HCT116 (cell line): ENCODE measurements around the gene WIF1. TPM values are rescaled to one million over a fixed set of nuclear protein-coding genes. Genes with fewer than 3 reads are reported as not detected.

ENCODE experiments used
- ATAC-seq: fragments of 200-7000 bp; cut with Tn5 transposase; 2 replicates; pipeline ENCODE4 v1.9.1; 2020; ENCODE audit warnings: mild to moderate bottlenecking, moderate library complexity
- BruUV-seq: library from RNA; stranded (reverse); fragments of 400-500 nt; replicated peaks from 2 replicates; lab custom pipeline; 2021; lab: Mats Ljungman, UMichigan
- CTCF ChIA-PET: fragments of 300-600 bp; sonication (Branson Sonifier 250); formaldehyde crosslinking; loops from one replicate; lab custom pipeline; 2021; ENCODE audit warnings: antibody characterized with exemption; lab: Charles Lee
- POLR2A ChIA-PET: fragments of 300-600, 350-600 bp; sonication (Branson Sonifier 250); formaldehyde crosslinking; loops from one replicate; lab custom pipeline; 2021; ENCODE audit warnings: antibody characterized with exemption; lab: Charles Lee
- RAD21 ChIA-PET, 2 experiments: fragments of 300-600 bp; sonication (Branson Sonifier 250); formaldehyde crosslinking; loops; one replicate each; lab custom pipeline; 2023; ENCODE audit warnings: low total read pairs in 2 of 2; ENCODE audit not compliant: uncharacterized antibody in 2 of 2, unreplicated experiment in 2 of 2, low non-redundant PET in 1 of 2; lab: Charles Lee
- DNase-seq: peaks from one replicate; pipeline ENCODE4 v3.0.0-alpha.2; 2010; ENCODE audit warnings: low read depth, low spot score
- H2AFZ ChIP-seq: fragments of 200-600 bp; shearing (Covaris generic), sonication (generic); 2 replicates; pipeline ENCODE4 v1.6.1; 2017; ENCODE audit warnings: low read depth, mixed run types, mixed read lengths, antibody characterized with exemption, low read length; ENCODE audit not compliant: poor library complexity, severe bottlenecking
- H3K27ac ChIP-seq: 2 replicates; pipeline ENCODE4 v1.5.1; 2012; ENCODE audit warnings: low read depth, low read length
- H3K27me3 ChIP-seq: fragments of 200-600 bp; sonication (generic); 2 replicates; pipeline ENCODE4 v1.6.1; 2016; ENCODE audit warnings: mixed run types, low read length, mixed read lengths; ENCODE audit not compliant: insufficient read depth
- H3K36me3 ChIP-seq, 2 experiments: fragments of 200-500 bp in 1 of 2; fragments of 200-600 bp in 1 of 2; sonication (Bioruptor generic) in 1 of 2; sonication (generic) in 1 of 2; 2 replicates each; pipeline versions ENCODE4 v1.5.1 to v1.6.1; 2014 to 2016; ENCODE audit warnings: low read length in 2 of 2, inconsistent platforms in 1 of 2, mixed read lengths in 1 of 2, mixed run types in 1 of 2; ENCODE audit not compliant: insufficient read depth in 2 of 2, control insufficient read depth in 1 of 2
- H3K4me1 ChIP-seq, 2 experiments: fragments of 200-600 bp in 1 of 2; sonication (generic) in 1 of 2; 2 replicates each; pipeline versions ENCODE4 v1.5.1 to v1.6.1; 2012 to 2017; ENCODE audit warnings: low read length in 2 of 2, inconsistent platforms in 1 of 2, mild to moderate bottlenecking in 1 of 2, mixed read lengths in 1 of 2, mixed run types in 1 of 2, moderate library complexity in 1 of 2; ENCODE audit not compliant: insufficient read depth in 2 of 2, control insufficient read depth in 1 of 2
- H3K4me2 ChIP-seq: fragments of 200-600 bp; sonication (generic); 2 replicates; pipeline ENCODE4 v1.6.1; 2017; ENCODE audit warnings: mixed run types, low read length, mixed read lengths
- H3K4me3 ChIP-seq, 2 experiments: fragments of 200-600 bp in 1 of 2; sonication (generic) in 1 of 2; replicated peaks in 1 of 2; 2 replicates each; pipeline ENCODE4 v1.5.1; 2011 to 2016; ENCODE audit warnings: low read length in 2 of 2, control low read depth in 1 of 2, low read depth in 1 of 2, mild to moderate bottlenecking in 1 of 2, mixed read lengths in 1 of 2, mixed run types in 1 of 2
- H3K79me2 ChIP-seq: fragments of 200-600 bp; sonication (generic); 2 replicates; pipeline ENCODE4 v1.6.1; 2017; ENCODE audit warnings: mild to moderate bottlenecking, mixed run types, low read length, moderate library complexity, mixed read lengths; ENCODE audit not compliant: insufficient read depth
- H3K9ac ChIP-seq: fragments of 200-600 bp; sonication (generic); 2 replicates; pipeline ENCODE4 v1.6.1; 2016; ENCODE audit warnings: low read length, mixed read lengths
- H3K9me2 ChIP-seq: fragments of 200-600 bp; sonication (generic), shearing (Covaris generic); 2 replicates; pipeline ENCODE4 v1.6.1; 2017; ENCODE audit warnings: mixed run types, mild to moderate bottlenecking, moderate library complexity; ENCODE audit not compliant: insufficient read depth
- H3K9me3 ChIP-seq, 2 experiments: fragments of 200-500 bp in 1 of 2; fragments of 200-600 bp in 1 of 2; sonication (Bioruptor generic) in 1 of 2; sonication (generic) in 1 of 2; 2 replicates each; pipeline ENCODE4 v1.6.1; 2014 to 2017; ENCODE audit warnings: low read length in 2 of 2, mixed read lengths in 2 of 2, inconsistent platforms in 1 of 2, low read depth in 1 of 2, mild to moderate bottlenecking in 1 of 2, mixed run types in 1 of 2, moderate library complexity in 1 of 2; ENCODE audit not compliant: control insufficient read depth in 1 of 2, insufficient read depth in 1 of 2
- H4K20me1 ChIP-seq: fragments of 200-600 bp; sonication (generic), shearing (Covaris generic); 2 replicates; pipeline ENCODE4 v1.6.1; 2017; ENCODE audit warnings: mixed run types, mild to moderate bottlenecking, moderate library complexity; ENCODE audit not compliant: insufficient read depth
- CEBPB ChIP-seq: IDR thresholded peaks from 2 replicates; pipeline ENCODE4 v1.6.1; 2012; ENCODE audit warnings: low read depth
- EGR1 ChIP-seq: IDR thresholded peaks from 2 replicates; pipeline ENCODE4 v1.6.1; 2012; ENCODE audit warnings: low read depth
- EZH2 ChIP-seq: fragments of 200-600 bp; sonication (generic); IDR thresholded peaks from 2 replicates; pipeline ENCODE4 v1.6.1; 2017; ENCODE audit warnings: antibody characterized with exemption, mixed run types
- FOSL1 ChIP-seq: IDR thresholded peaks from 2 replicates; pipeline ENCODE4 v1.6.1; 2012; ENCODE audit warnings: low read depth
- JUND ChIP-seq: IDR thresholded peaks from 2 replicates; pipeline ENCODE4 v1.6.1; 2012
- POLR2A ChIP-seq: IDR thresholded peaks from 2 replicates; pipeline ENCODE4 v1.7.0; 2011; ENCODE audit warnings: borderline replicate concordance; ENCODE audit not compliant: insufficient read depth, insufficient read length; ENCODE audit errors: extremely low read depth
- RAD21 ChIP-seq: IDR thresholded peaks from 2 replicates; pipeline ENCODE4 v1.6.1; 2012; ENCODE audit warnings: low read depth, mild to moderate bottlenecking
- SP1 ChIP-seq: IDR thresholded peaks from 2 replicates; pipeline ENCODE4 v1.6.1; 2012; ENCODE audit warnings: low read depth
- SRF ChIP-seq: IDR thresholded peaks from 2 replicates; pipeline ENCODE4 v1.6.1; 2012; ENCODE audit warnings: low read depth
- YY1 ChIP-seq: IDR thresholded peaks from 2 replicates; pipeline ENCODE4 v1.6.1; 2011; ENCODE audit warnings: low read length, low read depth, moderate library complexity, mild to moderate bottlenecking; ENCODE audit not compliant: insufficient replicate concordance; ENCODE audit errors: extremely low read depth
- ZFX ChIP-seq: fragments of 450-650 bp; IDR thresholded peaks from 2 replicates; pipeline ENCODE4 v1.6.1; 2017
- ZNF274 ChIP-seq: fragments of 200-500 bp; sonication (Bioruptor generic); IDR thresholded peaks from 2 replicates; pipeline ENCODE4 v1.6.1; 2014; ENCODE audit warnings: mild to moderate bottlenecking, low read depth, low read length, inconsistent platforms
- intact Hi-C: fragments of 100-400 bp; cut with micrococcal nuclease; formaldehyde crosslinking; loops from 2 replicates; pipeline ENCODE4 v1.10.0; 2022
- total RNA-seq: library from RNA; stranded (reverse); gene quantifications from one replicate; pipeline ENCODE4 v1.2.1, GENCODE V29; 2021; ENCODE audit not compliant: unreplicated experiment
- TF ChIP-seq, protein P1 (sequence below): IDR thresholded peaks from 2 replicates; pipeline ENCODE4 v1.6.1; 2011; ENCODE audit warnings: mild to moderate bottlenecking, low read length, moderate library complexity; ENCODE audit not compliant: insufficient replicate concordance; ENCODE audit errors: extremely low read depth
- TF ChIP-seq, protein P2 (sequence below): IDR thresholded peaks from 2 replicates; pipeline ENCODE4 v1.6.1; 2012
- TF ChIP-seq, protein P3 (sequence below), 3 experiments: fragments of 200-600 bp in 1 of 3; sonication (generic) in 1 of 3; IDR thresholded peaks in 2 of 3; conservative IDR thresholded peaks in 1 of 3; 2 replicates each; pipeline ENCODE4 v1.5.1; 2012 to 2017; ENCODE audit warnings: low read depth in 2 of 3, low read length in 2 of 3, antibody characterized with exemption in 1 of 3, borderline replicate concordance in 1 of 3, control low read depth in 1 of 3, mild to moderate bottlenecking in 1 of 3, mixed read lengths in 1 of 3, mixed run types in 1 of 3, moderate library complexity in 1 of 3; ENCODE audit not compliant: insufficient read depth in 1 of 3

The WIF1 gene
- total RNA-seq, 1 experiment from 2014 or later = not detected

DNA sequence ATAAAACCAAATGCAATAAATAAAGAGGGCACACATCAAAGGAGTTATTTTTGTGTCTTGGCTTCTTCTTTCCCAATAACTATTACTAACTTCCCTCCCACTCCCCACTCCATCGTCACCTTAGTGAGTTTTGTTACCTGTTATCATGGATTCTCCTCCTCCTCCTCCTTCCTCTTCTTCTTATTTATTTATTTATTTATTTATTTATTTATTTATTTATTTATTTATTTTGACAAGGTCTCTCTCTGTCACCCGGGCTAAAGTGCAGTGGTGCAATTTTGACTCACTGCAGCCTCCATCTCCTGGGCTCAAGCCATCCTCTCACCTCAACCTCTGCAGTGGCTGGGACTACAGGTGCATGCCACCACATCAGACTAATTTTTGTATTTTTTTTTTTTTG lies 26.4 kb downstream of the WIF1 start:
- POLR2A ChIA-PET = no interaction called here
- no peak for TF ChIP-seq ZFX
- TF ChIP-seq, all 23 proteins: peak for 0

DNA sequence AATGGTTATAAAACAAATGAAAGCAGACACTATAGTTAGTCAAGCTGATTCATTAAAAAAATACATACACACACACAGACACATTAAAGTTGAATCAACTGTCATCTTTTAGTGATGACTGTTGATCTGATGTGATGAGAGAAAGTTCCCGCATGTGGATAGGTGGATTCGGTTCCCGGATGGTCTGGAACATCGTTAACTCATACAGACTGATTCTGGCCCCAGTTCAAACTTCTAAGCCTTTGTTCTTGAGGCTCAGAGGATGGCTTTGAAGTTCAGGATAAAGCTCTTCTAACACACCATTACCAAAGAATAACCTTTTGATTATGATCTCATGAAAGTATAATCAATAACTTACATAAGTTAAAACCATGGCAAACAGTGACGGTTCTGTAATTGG lies 27.5 kb downstream of the WIF1 start:
- Histone ChIP-seq H3K9ac (no peak overlapping the region), H3K36me3 (no peaks in the 10 kb centered on the region), H3K9me3 (no peaks in the 10 kb centered on the region), H3K27ac (no peak overlapping the region), H3K4me2 (no peak overlapping the region), H3K4me1 (no peaks in the 10 kb centered on the region), H3K4me3 (no peak overlapping the region), H3K27me3 (peaks cover 45% of the 10 kb centered on the region), H3K79me2 (no peaks in the 10 kb centered on the region), H2AFZ (no peak overlapping the region), H3K9me2 (no peaks in the 10 kb centered on the region), H4K20me1 (no peaks in the 10 kb centered on the region)
- POLR2A ChIA-PET = interaction anchor here (1.3 kb wide), 1 partner anchor 13 kb away, joined by 3 read pairs; no protein-coding TSS in a partner anchor
- BruUV-seq = no TSS peak
- DNase-seq = no peak
- intact Hi-C loops = no loop called here
- CTCF ChIA-PET = no interaction called here
- ATAC-seq = no peak
- RAD21 ChIA-PET = no interaction called here
- TF ChIP-seq, protein P1, sequence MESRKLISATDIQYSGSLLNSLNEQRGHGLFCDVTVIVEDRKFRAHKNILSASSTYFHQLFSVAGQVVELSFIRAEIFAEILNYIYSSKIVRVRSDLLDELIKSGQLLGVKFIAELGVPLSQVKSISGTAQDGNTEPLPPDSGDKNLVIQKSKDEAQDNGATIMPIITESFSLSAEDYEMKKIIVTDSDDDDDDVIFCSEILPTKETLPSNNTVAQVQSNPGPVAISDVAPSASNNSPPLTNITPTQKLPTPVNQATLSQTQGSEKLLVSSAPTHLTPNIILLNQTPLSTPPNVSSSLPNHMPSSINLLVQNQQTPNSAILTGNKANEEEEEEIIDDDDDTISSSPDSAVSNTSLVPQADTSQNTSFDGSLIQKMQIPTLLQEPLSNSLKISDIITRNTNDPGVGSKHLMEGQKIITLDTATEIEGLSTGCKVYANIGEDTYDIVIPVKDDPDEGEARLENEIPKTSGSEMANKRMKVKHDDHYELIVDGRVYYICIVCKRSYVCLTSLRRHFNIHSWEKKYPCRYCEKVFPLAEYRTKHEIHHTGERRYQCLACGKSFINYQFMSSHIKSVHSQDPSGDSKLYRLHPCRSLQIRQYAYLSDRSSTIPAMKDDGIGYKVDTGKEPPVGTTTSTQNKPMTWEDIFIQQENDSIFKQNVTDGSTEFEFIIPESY = no peak
- TF ChIP-seq EZH2 (no peak), SRF (no peak), YY1 (no peak), CEBPB (no peak), JUND (no peak), ZNF274 (no peak), ZFX (no peak), SP1 (no peak), RAD21 (no peak), EGR1 (no peak), POLR2A (no peak), FOSL1 (no peak)
- TF ChIP-seq, protein P2, sequence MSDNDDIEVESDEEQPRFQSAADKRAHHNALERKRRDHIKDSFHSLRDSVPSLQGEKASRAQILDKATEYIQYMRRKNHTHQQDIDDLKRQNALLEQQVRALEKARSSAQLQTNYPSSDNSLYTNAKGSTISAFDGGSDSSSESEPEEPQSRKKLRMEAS = no peak
- TF ChIP-seq, protein P3, sequence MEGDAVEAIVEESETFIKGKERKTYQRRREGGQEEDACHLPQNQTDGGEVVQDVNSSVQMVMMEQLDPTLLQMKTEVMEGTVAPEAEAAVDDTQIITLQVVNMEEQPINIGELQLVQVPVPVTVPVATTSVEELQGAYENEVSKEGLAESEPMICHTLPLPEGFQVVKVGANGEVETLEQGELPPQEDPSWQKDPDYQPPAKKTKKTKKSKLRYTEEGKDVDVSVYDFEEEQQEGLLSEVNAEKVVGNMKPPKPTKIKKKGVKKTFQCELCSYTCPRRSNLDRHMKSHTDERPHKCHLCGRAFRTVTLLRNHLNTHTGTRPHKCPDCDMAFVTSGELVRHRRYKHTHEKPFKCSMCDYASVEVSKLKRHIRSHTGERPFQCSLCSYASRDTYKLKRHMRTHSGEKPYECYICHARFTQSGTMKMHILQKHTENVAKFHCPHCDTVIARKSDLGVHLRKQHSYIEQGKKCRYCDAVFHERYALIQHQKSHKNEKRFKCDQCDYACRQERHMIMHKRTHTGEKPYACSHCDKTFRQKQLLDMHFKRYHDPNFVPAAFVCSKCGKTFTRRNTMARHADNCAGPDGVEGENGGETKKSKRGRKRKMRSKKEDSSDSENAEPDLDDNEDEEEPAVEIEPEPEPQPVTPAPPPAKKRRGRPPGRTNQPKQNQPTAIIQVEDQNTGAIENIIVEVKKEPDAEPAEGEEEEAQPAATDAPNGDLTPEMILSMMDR (IDR thresholded peaks at IDR 0.05 in 2 of 3, conservative IDR thresholded peaks at IDR 0.05 in 1 of 3; ENCODE audit: borderline replicate concordance in 1 of 3, insufficient read depth in 1 of 3, low read depth in 2 of 3, low read length in 2 of 3) = no peak

More for the DNA sequence above, 26.4 kb downstream of the WIF1 start:
- Histone ChIP-seq H3K4me2 (no peak overlapping the region), H3K79me2 (no peaks in the 10 kb centered on the region), H3K27ac (no peak overlapping the region), H3K27me3 (peaks cover 44% of the 10 kb centered on the region), H3K4me3 (no peak overlapping the region), H2AFZ (no peak overlapping the region), H3K9me2 (no peaks in the 10 kb centered on the region), H3K36me3 (no peaks in the 10 kb centered on the region), H3K9ac (no peak overlapping the region), H4K20me1 (no peaks in the 10 kb centered on the region), H3K9me3 (no peaks in the 10 kb centered on the region), H3K4me1 (no peaks in the 10 kb centered on the region)
- no TSS peak for BruUV-seq
- RAD21 ChIA-PET = no interaction called here
- DNase-seq (no peak), ATAC-seq (no peak)
- CTCF ChIA-PET = no interaction called here
- intact Hi-C loops = no loop called here
